Mesendoderm (in vitro differentiated cells): ENCODE results near the gene VSIR.

ENCODE experiments used
- DNase-seq: peaks from one replicate; pipeline ENCODE4 v3.0.0; 2013
- H2AK5ac ChIP-seq: 2 replicates; pipeline ENCODE4 v1.6.1; 2013; ENCODE audit warnings: low read length, inconsistent platforms
- H2BK120ac ChIP-seq: 2 replicates; pipeline ENCODE4 v1.6.1; 2013; ENCODE audit warnings: low read depth, mild to moderate bottlenecking, low read length, moderate library complexity, mixed read lengths
- H2BK15ac ChIP-seq: replicated peaks from 2 replicates; pipeline ENCODE4 v1.6.1; 2013; ENCODE audit warnings: low read depth, mild to moderate bottlenecking, moderate library complexity
- H2BK5ac ChIP-seq: 2 replicates; pipeline ENCODE4 v1.6.1; 2013; ENCODE audit warnings: low read length, inconsistent platforms
- H3K18ac ChIP-seq: 2 replicates; pipeline ENCODE4 v1.6.1; 2013; ENCODE audit warnings: mild to moderate bottlenecking, low read length, mixed read lengths
- H3K23ac ChIP-seq: one replicate; pipeline ENCODE4 v1.6.1; 2013; ENCODE audit warnings: low read length
- H3K27ac ChIP-seq: 2 replicates; pipeline ENCODE4 v1.5.1; 2013; ENCODE audit warnings: low read depth, mild to moderate bottlenecking, inconsistent platforms, low read length, moderate library complexity
- H3K27me3 ChIP-seq: 2 replicates; pipeline ENCODE4 v1.6.1; 2013; ENCODE audit warnings: low read length, control low read depth, mild to moderate bottlenecking, inconsistent platforms; ENCODE audit not compliant: insufficient read depth, poor library complexity
- H3K36me3 ChIP-seq: 2 replicates; pipeline ENCODE4 v1.6.1; 2013; ENCODE audit warnings: low read length, inconsistent platforms; ENCODE audit not compliant: control insufficient read depth, insufficient read depth
- H3K4ac ChIP-seq: one replicate; pipeline ENCODE4 v1.6.1; 2013; ENCODE audit warnings: low read depth, mild to moderate bottlenecking, low read length, moderate library complexity
- H3K4me1 ChIP-seq: 2 replicates; pipeline ENCODE4 v1.6.1; 2013; ENCODE audit warnings: low read depth, low read length, inconsistent platforms; ENCODE audit not compliant: control insufficient read depth
- H3K4me2 ChIP-seq: 2 replicates; pipeline ENCODE4 v1.6.1; 2013; ENCODE audit warnings: low read length
- H3K4me3 ChIP-seq: 2 replicates; pipeline ENCODE4 v1.5.1; 2013; ENCODE audit warnings: mild to moderate bottlenecking, low read length
- H3K56ac ChIP-seq: one replicate; pipeline ENCODE4 v1.6.1; 2013; ENCODE audit warnings: low read length
- H3K79me1 ChIP-seq: 2 replicates; pipeline ENCODE4 v1.6.1; 2013; ENCODE audit warnings: low read length, inconsistent platforms
- H3K79me2 ChIP-seq: 2 replicates; pipeline ENCODE4 v1.6.1; 2013; ENCODE audit warnings: mild to moderate bottlenecking, low read length; ENCODE audit not compliant: control insufficient read depth, insufficient read depth
- H3K9ac ChIP-seq: 2 replicates; pipeline ENCODE4 v1.6.1; 2013; ENCODE audit warnings: low read length, inconsistent platforms
- H4K5ac ChIP-seq: one replicate; pipeline ENCODE4 v1.6.1; 2013; ENCODE audit warnings: low read length
- H4K8ac ChIP-seq: one replicate; pipeline ENCODE4 v1.6.1; 2013; ENCODE audit warnings: low read depth, mild to moderate bottlenecking, control low read depth, low read length, moderate library complexity
- WGBS: extraction: QIAGEN DNeasy Blood & Tissue Kit; methylation state at CpG from one replicate; pipeline ENCODE4 v1.1.7; 2013; ENCODE audit warnings: low lambda C conversion rate, missing lambda C conversion rate; ENCODE audit not compliant: insufficient coverage; ENCODE audit errors: extremely low coverage; 5-methylcytosine and 5-hydroxymethylcytosine counted together

The VSIR gene

DNA sequence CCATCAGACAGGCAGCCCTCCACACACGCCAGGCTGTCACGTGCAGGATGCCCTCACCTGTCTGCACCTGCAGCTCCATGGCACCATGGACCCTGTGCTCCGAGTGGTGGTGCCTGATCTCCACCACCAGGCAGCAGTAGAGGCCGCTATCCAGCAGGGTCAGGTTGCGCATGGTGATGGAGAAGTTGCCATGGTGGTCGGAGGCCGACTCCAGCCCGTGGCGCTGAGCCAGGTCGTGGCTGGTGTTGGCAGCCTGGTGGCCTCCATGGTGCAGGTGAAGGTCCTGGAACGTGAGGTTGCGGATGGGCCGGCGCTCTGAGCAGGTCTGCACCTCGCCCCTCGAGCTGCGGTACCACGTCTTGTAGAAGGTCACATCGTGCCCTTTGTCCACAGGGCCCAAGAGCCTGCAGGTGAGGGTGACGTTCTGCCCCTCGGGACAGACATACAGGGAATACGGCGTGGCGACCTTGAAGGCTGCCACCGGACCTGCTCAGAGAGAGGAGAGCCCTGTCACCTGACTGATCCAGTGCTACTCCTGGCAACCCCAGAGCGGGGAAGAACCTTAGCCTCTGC is 11.7 kb downstream of the VSIR start:
- Histone ChIP-seq H3K18ac (no peak overlapping the region), H2BK15ac (no peak overlapping the region), H3K9ac (no peak overlapping the region), H4K5ac (no peak overlapping the region), H2BK5ac (no peak overlapping the region), H3K4me1 (no peaks in the 10 kb centered on the region), H2BK120ac (no peak overlapping the region), H3K27me3 (no peaks in the 10 kb centered on the region), H3K36me3 (no peaks in the 10 kb centered on the region), H3K23ac (no peak overlapping the region), H3K4me3 (no peak overlapping the region), H2AK5ac (no peak overlapping the region), H3K56ac (no peak overlapping the region), H3K79me1 (no peaks in the 10 kb centered on the region), H3K4ac (no peak overlapping the region), H4K8ac (no peak overlapping the region), H3K27ac (no peak overlapping the region), H3K79me2 (no peaks in the 10 kb centered on the region), H3K4me2 (no peak overlapping the region)
- WGBS = no CpG with 5 or more reads among the region's 26 CpGs
- no peak for DNase-seq

DNA sequence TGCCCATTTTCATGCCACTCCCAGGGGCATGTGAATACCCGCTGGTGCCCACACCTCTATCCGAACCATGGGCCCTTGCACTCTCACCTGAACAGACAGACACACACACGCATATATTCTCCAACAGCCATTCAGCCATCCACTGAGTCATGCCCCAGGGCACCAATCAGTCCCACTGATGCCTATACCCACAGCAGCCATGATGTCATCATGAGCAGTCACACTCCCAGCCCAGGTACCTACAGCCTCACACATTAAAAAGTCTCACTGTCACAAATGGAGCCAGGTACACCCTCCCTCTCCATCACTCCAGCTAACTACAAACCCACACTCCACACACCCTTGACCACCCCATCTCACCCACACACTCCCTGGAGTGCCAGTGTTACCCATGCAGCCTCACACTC is 12.2 kb downstream of the VSIR start:
- no peak for DNase-seq
- Histone ChIP-seq H2BK5ac (no peak overlapping the region), H3K4ac (no peak overlapping the region), H3K56ac (no peak overlapping the region), H4K5ac (no peak overlapping the region), H3K79me1 (no peaks in the 10 kb centered on the region), H3K4me3 (no peak overlapping the region), H3K36me3 (no peaks in the 10 kb centered on the region), H4K8ac (no peak overlapping the region), H2AK5ac (no peak overlapping the region), H3K18ac (no peak overlapping the region), H3K27me3 (no peaks in the 10 kb centered on the region), H3K9ac (no peak overlapping the region), H3K4me2 (no peak overlapping the region), H3K4me1 (no peaks in the 10 kb centered on the region), H3K27ac (no peak overlapping the region), H2BK15ac (no peak overlapping the region), H3K79me2 (no peaks in the 10 kb centered on the region), H3K23ac (no peak overlapping the region), H2BK120ac (no peak overlapping the region)
- WGBS = no CpG with 5 or more reads among the region's 3 CpGs

DNA sequence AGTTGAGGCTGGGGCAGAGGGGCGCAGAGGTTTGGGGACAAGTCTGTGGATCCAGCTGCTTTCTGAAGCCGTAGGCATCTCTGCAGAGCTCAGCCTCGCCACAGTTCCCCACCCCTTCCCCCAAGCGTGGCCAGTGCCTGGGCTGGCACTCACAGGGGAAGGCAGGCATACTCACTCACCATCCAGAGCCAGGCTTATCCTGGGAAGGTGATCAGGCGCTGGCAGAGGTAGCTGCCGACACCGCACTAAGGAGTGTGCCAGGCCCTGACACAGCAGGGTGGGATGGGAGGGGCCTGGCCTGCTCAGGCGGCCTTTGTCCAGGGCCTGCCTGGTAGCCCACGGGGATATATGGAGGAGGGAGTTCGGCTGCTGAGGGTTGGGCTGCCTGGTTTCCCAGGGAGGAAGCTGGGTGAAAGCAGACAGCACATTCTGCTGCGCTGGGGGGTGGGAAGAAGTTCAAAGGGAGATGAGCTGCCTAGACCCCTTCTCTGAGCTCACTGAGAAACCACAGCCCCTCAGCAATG is 15.9 kb downstream of the VSIR start:
- Histone ChIP-seq H3K9ac (no peak overlapping the region), H2BK5ac (no peak overlapping the region), H3K79me1 (no peaks in the 10 kb centered on the region), H3K56ac (no peak overlapping the region), H3K79me2 (no peaks in the 10 kb centered on the region), H3K27me3 (no peaks in the 10 kb centered on the region), H3K36me3 (no peaks in the 10 kb centered on the region), H2AK5ac (no peak overlapping the region), H3K27ac (no peak overlapping the region), H2BK120ac (no peak overlapping the region), H3K4me2 (no peak overlapping the region), H3K18ac (no peak overlapping the region), H3K4me1 (no peaks in the 10 kb centered on the region), H4K8ac (no peak overlapping the region), H3K23ac (no peak overlapping the region), H3K4me3 (no peak overlapping the region), H2BK15ac (no peak overlapping the region), H4K5ac (no peak overlapping the region), H3K4ac (no peak overlapping the region)
- no CpG with 5 or more reads among the region's 11 CpGs for WGBS
- no peak for DNase-seq

DNA sequence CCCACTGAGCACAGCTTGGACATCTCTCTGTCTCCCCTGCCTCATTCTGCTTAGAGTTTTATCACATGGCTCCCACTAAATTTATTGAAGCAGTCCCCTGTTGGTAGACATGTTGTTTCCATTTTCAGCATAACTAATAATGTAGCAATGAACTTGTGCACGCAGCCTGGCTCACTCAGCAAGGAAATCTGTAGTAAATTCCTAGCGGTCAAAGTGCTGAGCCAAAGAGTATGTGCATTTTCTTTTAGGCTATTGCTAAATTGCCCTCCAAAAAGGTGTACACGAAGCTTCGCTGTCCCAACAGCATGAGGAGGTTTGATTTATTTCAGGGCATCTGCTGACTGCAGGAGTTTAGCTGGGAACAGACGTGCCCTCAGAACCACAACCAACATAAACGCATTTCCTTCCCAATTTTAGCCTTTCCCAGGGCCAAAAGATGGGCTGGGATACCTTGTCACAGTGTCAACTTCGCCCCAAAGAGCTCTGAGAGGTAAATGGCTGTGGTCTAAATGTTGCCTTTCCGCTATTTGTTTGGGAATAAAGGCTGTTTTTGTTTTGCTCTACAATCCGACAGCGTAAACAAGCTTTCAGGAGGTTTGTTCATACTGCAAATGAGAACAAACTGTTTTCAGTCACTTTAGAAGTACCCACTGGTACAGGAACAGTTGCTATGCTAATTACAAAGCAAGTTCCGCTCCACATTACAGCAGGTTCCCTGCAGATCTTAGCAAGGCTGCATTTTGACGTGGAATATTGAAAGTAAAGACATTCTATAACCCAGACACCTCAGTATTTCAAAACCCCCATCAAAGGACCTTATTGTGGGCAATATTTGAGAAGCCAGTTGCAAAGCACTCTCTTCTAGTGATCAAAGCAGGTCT is 16.8 kb downstream of the VSIR start:
- DNase-seq = no peak
- Histone ChIP-seq H3K18ac (no peak overlapping the region), H3K56ac (no peak overlapping the region), H4K8ac (no peak overlapping the region), H3K4ac (no peak overlapping the region), H2BK5ac (no peak overlapping the region), H3K4me3 (no peak overlapping the region), H3K4me1 (no peaks in the 10 kb centered on the region), H3K36me3 (no peaks in the 10 kb centered on the region), H3K23ac (no peak overlapping the region), H3K79me2 (no peaks in the 10 kb centered on the region), H3K4me2 (no peak overlapping the region), H3K27me3 (no peaks in the 10 kb centered on the region), H3K9ac (no peak overlapping the region), H2AK5ac (no peak overlapping the region), H2BK15ac (no peak overlapping the region), H3K27ac (no peak overlapping the region), H2BK120ac (no peak overlapping the region), H3K79me1 (no peaks in the 10 kb centered on the region), H4K5ac (no peak overlapping the region)
- no CpG with 5 or more reads among the region's 12 CpGs for WGBS

DNA sequence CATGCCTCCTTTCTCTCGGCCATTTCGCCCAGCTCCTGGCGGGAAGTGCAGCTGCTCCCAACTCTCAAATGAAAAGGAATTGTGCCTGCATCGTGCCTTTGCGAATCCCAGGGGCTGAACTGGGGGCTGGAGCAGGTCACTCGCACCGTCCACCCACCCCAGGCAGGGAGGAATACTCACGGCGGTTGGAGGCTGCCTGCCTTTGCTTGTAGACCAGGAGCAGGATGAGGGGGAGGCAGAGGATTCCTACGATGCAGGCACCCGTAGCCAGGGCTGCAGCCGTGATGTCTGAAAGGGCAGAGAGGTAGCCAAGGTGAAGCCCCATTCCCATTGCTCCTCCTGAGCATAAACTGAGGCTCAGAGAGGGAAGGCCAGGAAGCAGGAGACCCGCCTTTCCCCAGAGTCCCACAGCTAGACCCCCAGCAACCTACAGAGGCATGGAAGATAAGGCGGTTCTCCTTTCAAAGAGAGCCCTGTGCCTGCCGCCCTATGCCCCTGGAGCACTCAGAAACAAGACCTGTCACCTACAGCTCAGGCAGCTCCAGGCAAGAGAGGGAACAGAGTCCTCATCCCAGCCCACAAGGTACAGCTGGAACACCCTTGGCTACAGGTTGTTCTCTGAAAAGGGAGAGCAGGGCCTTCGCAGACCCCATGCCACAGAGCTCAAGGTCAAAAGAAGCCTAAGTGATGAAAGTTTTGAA is 18.0 kb downstream of the VSIR start:
- Histone ChIP-seq H4K5ac (no peak overlapping the region), H3K56ac (no peak overlapping the region), H3K4me2 (no peak overlapping the region), H3K18ac (no peak overlapping the region), H3K79me1 (no peaks in the 10 kb centered on the region), H3K9ac (no peak overlapping the region), H3K23ac (no peak overlapping the region), H2BK5ac (no peak overlapping the region), H3K27ac (no peak overlapping the region), H3K4me3 (no peak overlapping the region), H3K79me2 (no peaks in the 10 kb centered on the region), H3K4me1 (no peaks in the 10 kb centered on the region), H2BK120ac (no peak overlapping the region), H3K27me3 (no peaks in the 10 kb centered on the region), H3K36me3 (no peaks in the 10 kb centered on the region), H2BK15ac (no peak overlapping the region), H2AK5ac (no peak overlapping the region), H4K8ac (no peak overlapping the region), H3K4ac (no peak overlapping the region)
- WGBS = no CpG with 5 or more reads among the region's 16 CpGs
- no peak for DNase-seq
